ENCODE results near the gene FCHSD1. TPM values are rescaled to one million over a fixed set of nuclear protein-coding genes. Genes with fewer than 3 reads are reported as not detected.
A peak's percentile ranks its signal among the peaks of the same experiment; 100 is the strongest.

The FCHSD1 gene
- total RNA-seq, 1 experiment from 2014 or later, result 23.1 TPM

DNA sequence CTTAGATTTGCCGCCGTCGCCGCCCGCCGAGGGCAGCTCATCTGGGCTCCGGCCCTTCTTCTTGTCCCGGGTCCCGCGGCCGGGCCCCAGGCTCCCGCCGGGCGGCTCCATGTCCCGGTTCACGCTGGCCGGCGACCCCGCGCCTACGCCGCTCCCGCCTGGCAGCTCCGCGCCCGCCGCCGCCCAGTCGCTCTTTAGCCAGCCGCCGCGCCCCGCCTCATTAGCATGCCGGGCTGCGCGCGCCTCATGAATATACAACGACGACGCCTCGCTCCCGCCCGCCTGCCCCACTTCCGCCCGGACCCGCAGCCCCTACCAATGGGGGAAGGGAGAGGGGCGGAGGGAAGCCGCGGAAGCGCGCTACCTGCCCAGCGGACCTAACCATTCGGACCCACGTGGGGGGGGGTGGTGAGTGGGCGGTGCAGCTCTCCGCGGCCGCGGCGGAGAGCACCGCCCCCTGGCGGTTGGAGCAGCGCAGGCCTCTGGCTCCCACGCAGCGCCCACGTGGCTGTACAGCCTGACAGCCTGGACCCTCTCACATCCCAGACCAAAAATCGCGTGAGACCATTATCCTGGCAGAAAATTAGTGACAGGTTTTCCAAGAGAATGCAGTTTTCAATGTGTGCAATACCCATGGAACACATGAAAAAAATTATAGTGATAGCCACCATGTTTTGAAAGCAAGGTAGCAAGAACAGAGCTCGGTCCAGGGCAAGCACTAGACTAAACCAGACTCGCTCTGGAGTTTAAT lies 32.2 kb downstream of the FCHSD1 start, which contains the start of gene DIAPH1:
Gene DIAPH1, minus strand, starts transcription at position 197 of the 751 bp plus-strand sequence. Its CDS starts 86 bp downstream, at position 111.
- Histone ChIP-seq H4K20me1 (ENCODE audit: control insufficient read depth, insufficient read depth, insufficient read length) (no peaks in the 10 kb centered on the region), H3K4me2 (ENCODE audit: insufficient read depth, insufficient read length, low read length) (peak within 1 kb of the TSS; percentile 86), H3K27ac (ENCODE audit: insufficient read length, low read depth, low read length) (no peak within 1 kb of the TSS), H3K4me1 (ENCODE audit: insufficient read depth, low read length) (no peaks in the 10 kb centered on the region), H2BK120ac (ENCODE audit: low read depth, low read length, poor library complexity, severe bottlenecking) (no peak within 1 kb of the TSS), H3K23ac (ENCODE audit: insufficient read length, low read depth, low read length) (no peak within 1 kb of the TSS), H2BK20ac (ENCODE audit: low read depth, low read length, poor library complexity, severe bottlenecking) (no peak within 1 kb of the TSS), H3K9me3 (ENCODE audit: control insufficient read depth, low read depth, low read length) (no peaks in the 10 kb centered on the region), H3K27me3 (ENCODE audit: insufficient read depth, low read length) (no peaks in the 10 kb centered on the region), H3T11ph (ENCODE audit: low read length) (no peak within 1 kb of the TSS), H4K8ac (replicated peaks; ENCODE audit: insufficient read length, low read depth, low read length) (no peak within 1 kb of the TSS), H2BK15ac (ENCODE audit: low read depth, low read length) (no peak within 1 kb of the TSS), H4K91ac (ENCODE audit: insufficient read length, low read depth, low read length) (no peak within 1 kb of the TSS), H3K9ac (ENCODE audit: extremely low read depth, insufficient read length, low read length) (peak within 1 kb of the TSS; percentile 52), H4K5ac (ENCODE audit: insufficient read length, low read depth, low read length) (no peak within 1 kb of the TSS), H3K79me2 (ENCODE audit: insufficient read depth, low read length) (peaks cover 13% of the 10 kb centered on the region; the same call in 1 of the 2 replicates), H2BK5ac (ENCODE audit: insufficient read length, low read length) (no peak within 1 kb of the TSS), H3K18ac (ENCODE audit: insufficient read length, low read depth, low read length) (no peak within 1 kb of the TSS), H2AK5ac (ENCODE audit: insufficient read length, low read length) (no peak within 1 kb of the TSS), H2BK12ac (ENCODE audit: insufficient read length, low read depth, low read length) (no peak within 1 kb of the TSS), H3K56ac (ENCODE audit: insufficient read length, low read depth, low read length) (no peak within 1 kb of the TSS), H2AFZ (ENCODE audit: low read length) (no peak within 1 kb of the TSS), H3K14ac (ENCODE audit: insufficient read depth, low read length) (no peak within 1 kb of the TSS; the same call in 1 of the 2 replicates), H3K4ac (ENCODE audit: low read depth, low read length) (no peak within 1 kb of the TSS), H3K79me1 (ENCODE audit: insufficient read depth, low read depth, low read length, poor library complexity, severe bottlenecking) (no peaks in the 10 kb centered on the region), H3K23me2 (ENCODE audit: insufficient read length, low read depth, low read length, poor library complexity, severe bottlenecking) (no peaks in the 10 kb centered on the region)
- DNase-seq, result peak; percentile 98
- H3K27ac Mint-ChIP-seq, result peak within 1 kb of the TSS; percentile 96 to 99 (median 96)
- H3K9me3 Mint-ChIP-seq, result peaks cover 0 to 3% of the 10 kb centered on the region in 2 experiments; a peak in 1 of 5 replicates
- peaks cover 8 to 34% (median 28%) of the 10 kb centered on the region in 3 experiments; a peak in 5 of 7 replicates for H3K36me3 Mint-ChIP-seq (ENCODE audit: insufficient read depth in 1 of 3, low read depth in 3 of 3)
- TF ChIP-seq, protein P1, sequence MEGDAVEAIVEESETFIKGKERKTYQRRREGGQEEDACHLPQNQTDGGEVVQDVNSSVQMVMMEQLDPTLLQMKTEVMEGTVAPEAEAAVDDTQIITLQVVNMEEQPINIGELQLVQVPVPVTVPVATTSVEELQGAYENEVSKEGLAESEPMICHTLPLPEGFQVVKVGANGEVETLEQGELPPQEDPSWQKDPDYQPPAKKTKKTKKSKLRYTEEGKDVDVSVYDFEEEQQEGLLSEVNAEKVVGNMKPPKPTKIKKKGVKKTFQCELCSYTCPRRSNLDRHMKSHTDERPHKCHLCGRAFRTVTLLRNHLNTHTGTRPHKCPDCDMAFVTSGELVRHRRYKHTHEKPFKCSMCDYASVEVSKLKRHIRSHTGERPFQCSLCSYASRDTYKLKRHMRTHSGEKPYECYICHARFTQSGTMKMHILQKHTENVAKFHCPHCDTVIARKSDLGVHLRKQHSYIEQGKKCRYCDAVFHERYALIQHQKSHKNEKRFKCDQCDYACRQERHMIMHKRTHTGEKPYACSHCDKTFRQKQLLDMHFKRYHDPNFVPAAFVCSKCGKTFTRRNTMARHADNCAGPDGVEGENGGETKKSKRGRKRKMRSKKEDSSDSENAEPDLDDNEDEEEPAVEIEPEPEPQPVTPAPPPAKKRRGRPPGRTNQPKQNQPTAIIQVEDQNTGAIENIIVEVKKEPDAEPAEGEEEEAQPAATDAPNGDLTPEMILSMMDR (conservative IDR thresholded peaks at IDR 0.05), result peak; percentile 99
- peaks cover 39 to 45% of the 10 kb centered on the region in 2 experiments for H3K4me1 Mint-ChIP-seq
- WGBS (ENCODE audit: extremely low coverage, insufficient read length, low lambda C conversion rate), result no CpG with 5 or more reads among the region's 70 CpGs
- H3K27me3 Mint-ChIP-seq (ENCODE audit: low read depth), result no peaks in the 10 kb centered on the region
- H3K4me3 Mint-ChIP-seq, result peak within 1 kb of the TSS; percentile 91 to 98
